Neural cell (in vitro differentiated cells): ENCODE data around the gene DIAPH1. TPM values are rescaled to one million over a fixed set of nuclear protein-coding genes. Genes with fewer than 3 reads are reported as not detected.

Source experiments
- H2AFZ ChIP-seq: fragments of 200-600, 300-800 bp; sonication (generic), shearing (Covaris generic); 2 replicates; pipeline ENCODE4 v1.6.0; 2014; ENCODE audit warnings: low read depth, mild to moderate bottlenecking, antibody characterized with exemption, low read length, moderate library complexity
- H3F3A ChIP-seq: fragments of 200-600 bp; shearing (Covaris generic); 2 replicates; pipeline ENCODE4 v1.6.1; 2016; ENCODE audit warnings: mild to moderate bottlenecking, moderate library complexity, mixed read lengths, antibody characterized with exemption, low read length; ENCODE audit not compliant: insufficient read depth, poor library complexity, severe bottlenecking
- H3K27ac ChIP-seq: fragments of 200-600, 300-800 bp; sonication (generic), shearing (Covaris generic); 2 replicates; pipeline ENCODE4 v1.5.1; 2014; ENCODE audit warnings: mild to moderate bottlenecking, low read length, moderate library complexity
- H3K27me3 ChIP-seq: fragments of 300-800, 200-600 bp; sonication (generic), shearing (Covaris generic); 2 replicates; pipeline ENCODE4 v1.6.0; 2014; ENCODE audit warnings: mild to moderate bottlenecking, low read depth, low read length, moderate library complexity; ENCODE audit not compliant: insufficient read depth
- H3K36me3 ChIP-seq: fragments of 300-800, 200-600 bp; sonication (generic), shearing (Covaris generic); 2 replicates; pipeline ENCODE4 v1.5.1; 2014; ENCODE audit warnings: mild to moderate bottlenecking, antibody characterized with exemption, low read length, moderate library complexity; ENCODE audit not compliant: insufficient read depth
- H3K4me2 ChIP-seq: fragments of 300-800, 200-600 bp; sonication (generic), shearing (Covaris generic); 2 replicates; pipeline ENCODE4 v1.6.0; 2014; ENCODE audit warnings: mild to moderate bottlenecking, low read length
- H3K4me3 ChIP-seq: fragments of 300-800, 200-600 bp; sonication (generic), shearing (Covaris generic); 2 replicates; pipeline ENCODE4 v1.5.1; 2014; ENCODE audit warnings: mild to moderate bottlenecking, low read length, moderate library complexity
- H3K79me2 ChIP-seq: fragments of 200-600 bp; shearing (Covaris generic); replicated peaks from 2 replicates; pipeline ENCODE4 v1.6.0; 2014; ENCODE audit warnings: mild to moderate bottlenecking, low read length, moderate library complexity; ENCODE audit not compliant: insufficient read depth
- H3K9ac ChIP-seq: fragments of 300-800, 200-600 bp; sonication (generic), shearing (Covaris generic); 2 replicates; pipeline ENCODE4 v1.6.1; 2016; ENCODE audit warnings: mild to moderate bottlenecking, low read length, mixed read lengths
- H3K9me2 ChIP-seq: fragments of 200-600 bp; shearing (Covaris generic); 2 replicates; pipeline ENCODE4 v1.6.1; 2016; ENCODE audit warnings: mild to moderate bottlenecking, low read length, mixed read lengths; ENCODE audit not compliant: insufficient read depth
- H3K9me3 ChIP-seq: fragments of 200-600, 300-800 bp; sonication (generic), shearing (Covaris generic); 2 replicates; pipeline ENCODE4 v1.6.1; 2016; ENCODE audit warnings: mild to moderate bottlenecking, mixed run types, low read length, moderate library complexity, mixed read lengths
- H4K20me1 ChIP-seq: fragments of 200-600 bp; shearing (Covaris generic); 2 replicates; pipeline ENCODE4 v1.6.1; 2016; ENCODE audit warnings: mild to moderate bottlenecking, mixed run types; ENCODE audit not compliant: insufficient read depth
- CTCF ChIP-seq: fragments of 450-650 bp; IDR thresholded peaks from 2 replicates; pipeline ENCODE4 v1.5.1; 2014; ENCODE audit warnings: antibody characterized with exemption, mild to moderate bottlenecking, moderate library complexity; ENCODE audit not compliant: poor library complexity, severe bottlenecking
- EP300 ChIP-seq: fragments of 450-650 bp; conservative IDR thresholded peaks from 2 replicates; pipeline ENCODE4 v1.6.1; 2014; ENCODE audit warnings: antibody characterized with exemption, mild to moderate bottlenecking, moderate library complexity; ENCODE audit not compliant: poor library complexity, severe bottlenecking
- EZH2 ChIP-seq: fragments of 200-600, 300-800 bp; shearing (Covaris generic), sonication (generic); IDR thresholded peaks from 2 replicates; pipeline ENCODE4 v1.6.1; 2014; ENCODE audit warnings: antibody characterized with exemption, low read length, borderline replicate concordance, mild to moderate bottlenecking; ENCODE audit not compliant: insufficient read depth, poor library complexity, severe bottlenecking
- MXI1 ChIP-seq: fragments of 450-650 bp; conservative IDR thresholded peaks from 2 replicates; pipeline ENCODE4 v1.6.1; 2014; ENCODE audit warnings: antibody characterized with exemption, mild to moderate bottlenecking; ENCODE audit not compliant: poor library complexity, severe bottlenecking
- POLR2AphosphoS5 ChIP-seq: IDR thresholded peaks from 2 replicates; pipeline ENCODE4 v1.6.1; 2012
- RAD21 ChIP-seq: fragments of 450-650 bp; conservative IDR thresholded peaks from 2 replicates; pipeline ENCODE4 v1.6.1; 2014; ENCODE audit warnings: antibody characterized with exemption, mild to moderate bottlenecking, moderate library complexity
- REST ChIP-seq: IDR thresholded peaks from 2 replicates; pipeline ENCODE4 v1.6.1; 2012; ENCODE audit warnings: borderline replicate concordance
- SMC3 ChIP-seq: fragments of 450-650 bp; conservative IDR thresholded peaks from 2 replicates; pipeline ENCODE4 v1.6.1; 2014; ENCODE audit warnings: antibody characterized with exemption, mild to moderate bottlenecking, moderate library complexity; ENCODE audit not compliant: poor library complexity
- TAF1 ChIP-seq: IDR thresholded peaks from 2 replicates; pipeline ENCODE4 v1.6.1; 2012; ENCODE audit warnings: low read depth
- polyA plus RNA-seq: library from polyadenylated mRNA; depleted of rRNA; stranded (reverse); fragments of >200 nt; gene quantifications from 2 replicates; pipeline ENCODE4 v1.2.3, GENCODE V29; 2014

Gene DIAPH1
- polyA plus RNA-seq, 1 donor from 2014 or later, result 21.9 TPM

- H3F3A ChIP-seq, result no peaks in the 10 kb centered on the region
- no peak for TF ChIP-seq EZH2
- TF ChIP-seq TAF1, result no peak
- TF ChIP-seq RAD21, result no peak
- TF ChIP-seq EP300, result no peak
- no peak for TF ChIP-seq CTCF
- no peak for TF ChIP-seq POLR2AphosphoS5
- no peak for TF ChIP-seq MXI1
- TF ChIP-seq REST, result no peak
- TF ChIP-seq SMC3, result no peak
- H3K9me2 ChIP-seq, result no peaks in the 10 kb centered on the region
- no peaks in the 10 kb centered on the region for H3K79me2 ChIP-seq
- H3K4me2 ChIP-seq, result no peak overlapping the region
- no peak overlapping the region for H3K27ac ChIP-seq
- no peaks in the 10 kb centered on the region for H3K27me3 ChIP-seq
- H3K36me3 ChIP-seq, result peaks cover 6% of the 10 kb centered on the region
- no peak overlapping the region for H3K4me3 ChIP-seq
- no peaks in the 10 kb centered on the region for H4K20me1 ChIP-seq
- no peak overlapping the region for H2AFZ ChIP-seq
- H3K9me3 ChIP-seq, result no peaks in the 10 kb centered on the region
- H3K9ac ChIP-seq, result no peak overlapping the region
Measured at GRCh38 chr5:141574122-141574510, 44.7 kb downstream of the DIAPH1 start.

GRCh38 chr5:141573489-141574121 is 45.2 kb downstream of the DIAPH1 start:
- peaks cover 6% of the 10 kb centered on the region for H3K36me3 ChIP-seq
- no peaks in the 10 kb centered on the region for H4K20me1 ChIP-seq
- H3K9ac ChIP-seq, result no peak overlapping the region

More at GRCh38 chr5:141573489-141574121, 45.2 kb downstream of the DIAPH1 start:
- no peak overlapping the region for H3K4me3 ChIP-seq
- no peak overlapping the region for H2AFZ ChIP-seq
- no peaks in the 10 kb centered on the region for H3K9me2 ChIP-seq
- no peaks in the 10 kb centered on the region for H3K27me3 ChIP-seq
- no peaks in the 10 kb centered on the region for H3K9me3 ChIP-seq
- no peaks in the 10 kb centered on the region for H3F3A ChIP-seq
- no peaks in the 10 kb centered on the region for H3K79me2 ChIP-seq
- H3K4me2 ChIP-seq, result no peak overlapping the region
- no peak overlapping the region for H3K27ac ChIP-seq
- TF ChIP-seq REST, result no peak
- no peak for TF ChIP-seq EP300
- TF ChIP-seq POLR2AphosphoS5, result no peak
- no peak for TF ChIP-seq SMC3
- TF ChIP-seq MXI1, result no peak
- TF ChIP-seq TAF1, result no peak
- no peak for TF ChIP-seq CTCF
